Measurements from ENCODE around the gene CACNA1C.

Gene CACNA1C

DNA sequence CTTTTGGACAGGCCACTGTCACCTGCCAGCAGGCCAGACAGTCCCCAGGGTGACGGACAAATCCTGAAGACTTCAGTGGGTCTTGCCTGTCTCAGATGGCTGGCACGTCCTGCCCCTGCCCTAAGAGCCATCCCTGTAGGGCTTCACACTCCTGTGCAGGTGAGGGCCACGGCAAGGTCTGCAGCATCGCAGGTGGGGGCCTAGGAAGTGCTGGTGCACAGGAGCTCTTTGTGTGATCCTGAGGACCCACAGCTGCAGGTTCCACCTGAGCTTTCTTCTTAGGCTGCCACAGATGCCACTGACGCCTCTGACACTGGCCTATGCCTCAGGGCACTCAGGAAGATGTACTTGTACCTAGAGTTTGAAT lies 633.5 kb downstream of the CACNA1C start:
- H3K36me3 ChIP-seq (replicated peaks): no peaks in the 10 kb centered on the region
- no peak overlapping the region for H3K27ac ChIP-seq
- in situ Hi-C loops (cut with HindIII; ENCODE audit: low pct_ligation_motif_present, low sequenced_read_pairs): no loop called here
- TF ChIP-seq, protein P1, sequence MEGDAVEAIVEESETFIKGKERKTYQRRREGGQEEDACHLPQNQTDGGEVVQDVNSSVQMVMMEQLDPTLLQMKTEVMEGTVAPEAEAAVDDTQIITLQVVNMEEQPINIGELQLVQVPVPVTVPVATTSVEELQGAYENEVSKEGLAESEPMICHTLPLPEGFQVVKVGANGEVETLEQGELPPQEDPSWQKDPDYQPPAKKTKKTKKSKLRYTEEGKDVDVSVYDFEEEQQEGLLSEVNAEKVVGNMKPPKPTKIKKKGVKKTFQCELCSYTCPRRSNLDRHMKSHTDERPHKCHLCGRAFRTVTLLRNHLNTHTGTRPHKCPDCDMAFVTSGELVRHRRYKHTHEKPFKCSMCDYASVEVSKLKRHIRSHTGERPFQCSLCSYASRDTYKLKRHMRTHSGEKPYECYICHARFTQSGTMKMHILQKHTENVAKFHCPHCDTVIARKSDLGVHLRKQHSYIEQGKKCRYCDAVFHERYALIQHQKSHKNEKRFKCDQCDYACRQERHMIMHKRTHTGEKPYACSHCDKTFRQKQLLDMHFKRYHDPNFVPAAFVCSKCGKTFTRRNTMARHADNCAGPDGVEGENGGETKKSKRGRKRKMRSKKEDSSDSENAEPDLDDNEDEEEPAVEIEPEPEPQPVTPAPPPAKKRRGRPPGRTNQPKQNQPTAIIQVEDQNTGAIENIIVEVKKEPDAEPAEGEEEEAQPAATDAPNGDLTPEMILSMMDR (IDR thresholded peaks at IDR 0.05; ENCODE audit: low read depth, low read length, missing control alignments): no peak
- H3K4me3 ChIP-seq (ENCODE audit: low read depth, low read length): no peak overlapping the region
- DNase-seq: no peak
- H3K27me3 ChIP-seq (replicated peaks): no peaks in the 10 kb centered on the region

DNA sequence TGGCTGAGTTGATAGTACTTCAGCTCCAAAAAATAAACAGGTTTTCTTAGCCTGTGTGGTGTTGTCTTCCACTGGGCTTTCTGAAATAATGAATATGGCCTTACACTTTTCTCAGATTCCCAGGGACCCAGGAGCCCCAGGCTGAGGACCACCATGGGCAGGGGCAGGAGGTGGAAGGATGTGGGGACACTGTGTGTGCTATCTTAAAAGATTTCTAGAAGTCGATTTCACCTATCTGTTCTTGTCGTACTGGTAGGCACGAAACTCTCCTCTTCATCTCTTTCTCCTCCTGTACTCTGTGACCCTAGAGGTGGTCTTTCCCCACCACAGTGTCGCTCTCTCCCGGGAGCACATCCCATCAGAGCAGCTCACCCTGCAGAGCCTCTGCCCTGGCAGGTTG lies 634.3 kb downstream of the CACNA1C start:
- Histone ChIP-seq H3K4me3 (ENCODE audit: low read depth, low read length) (no peak overlapping the region), H3K27me3 (replicated peaks) (no peaks in the 10 kb centered on the region), H3K36me3 (replicated peaks) (no peaks in the 10 kb centered on the region), H3K27ac (no peak overlapping the region)
- no peak for DNase-seq
- in situ Hi-C loops (cut with HindIII; ENCODE audit: low pct_ligation_motif_present, low sequenced_read_pairs): no loop called here
- TF ChIP-seq, protein P1 (IDR thresholded peaks at IDR 0.05; ENCODE audit: low read depth, low read length, missing control alignments): no peak

DNA sequence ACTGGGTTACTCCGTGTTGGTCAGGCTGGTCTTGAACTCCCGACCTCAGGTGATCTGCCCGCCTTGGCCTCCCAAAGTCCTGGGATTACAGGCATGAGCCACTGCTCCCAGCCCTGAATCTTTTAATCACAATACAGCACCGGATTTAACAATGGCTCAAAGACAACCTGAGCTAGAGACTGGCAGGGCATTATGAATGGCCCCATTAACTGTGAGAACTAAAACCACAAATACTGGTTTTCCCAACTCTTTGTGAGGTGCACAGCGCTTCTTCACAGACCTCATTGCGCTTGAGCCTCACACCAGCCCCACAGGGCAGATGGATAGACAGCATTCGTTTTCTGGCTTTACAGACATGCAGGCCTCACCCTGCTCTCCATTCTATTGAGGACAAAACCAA lies 634.9 kb downstream of the CACNA1C start:
- peaks cover under 1% of the 10 kb centered on the region for H3K27me3 ChIP-seq (replicated peaks)
- TF ChIP-seq, protein P1 (IDR thresholded peaks at IDR 0.05; ENCODE audit: low read depth, low read length, missing control alignments): no peak
- no peak for DNase-seq
- H3K4me3 ChIP-seq (ENCODE audit: low read depth, low read length): no peak overlapping the region
- H3K27ac ChIP-seq: no peak overlapping the region
- in situ Hi-C loops (cut with HindIII; ENCODE audit: low pct_ligation_motif_present, low sequenced_read_pairs): no loop called here
- H3K36me3 ChIP-seq (replicated peaks): no peaks in the 10 kb centered on the region

DNA sequence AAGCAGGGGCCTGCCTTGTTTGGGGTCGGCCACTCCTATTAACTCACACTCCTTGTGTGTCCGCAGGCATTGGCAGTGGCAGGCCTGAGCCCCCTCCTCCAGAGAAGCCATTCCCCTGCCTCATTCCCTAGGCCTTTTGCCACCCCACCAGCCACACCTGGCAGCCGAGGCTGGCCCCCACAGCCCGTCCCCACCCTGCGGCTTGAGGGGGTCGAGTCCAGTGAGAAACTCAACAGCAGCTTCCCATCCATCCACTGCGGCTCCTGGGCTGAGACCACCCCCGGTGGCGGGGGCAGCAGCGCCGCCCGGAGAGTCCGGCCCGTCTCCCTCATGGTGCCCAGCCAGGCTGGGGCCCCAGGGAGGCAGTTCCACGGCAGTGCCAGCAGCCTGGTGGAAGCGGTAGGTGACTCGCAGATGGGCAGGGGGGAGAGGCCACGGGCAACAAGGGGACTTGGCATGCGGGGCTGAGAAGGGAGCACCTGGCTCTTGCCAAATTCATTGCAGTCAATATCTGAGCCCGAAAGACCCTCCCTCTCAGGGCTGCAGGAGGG lies 635.7 kb downstream of the CACNA1C start:
- peaks cover 2% of the 10 kb centered on the region for H3K27me3 ChIP-seq (replicated peaks)
- in situ Hi-C loops (cut with HindIII; ENCODE audit: low pct_ligation_motif_present, low sequenced_read_pairs): no loop called here
- H3K36me3 ChIP-seq (replicated peaks): no peaks in the 10 kb centered on the region
- no peak overlapping the region for H3K4me3 ChIP-seq (ENCODE audit: low read depth, low read length)
- no peak overlapping the region for H3K27ac ChIP-seq
- TF ChIP-seq, protein P1 (IDR thresholded peaks at IDR 0.05; ENCODE audit: low read depth, low read length, missing control alignments): no peak
- no peak for DNase-seq

DNA sequence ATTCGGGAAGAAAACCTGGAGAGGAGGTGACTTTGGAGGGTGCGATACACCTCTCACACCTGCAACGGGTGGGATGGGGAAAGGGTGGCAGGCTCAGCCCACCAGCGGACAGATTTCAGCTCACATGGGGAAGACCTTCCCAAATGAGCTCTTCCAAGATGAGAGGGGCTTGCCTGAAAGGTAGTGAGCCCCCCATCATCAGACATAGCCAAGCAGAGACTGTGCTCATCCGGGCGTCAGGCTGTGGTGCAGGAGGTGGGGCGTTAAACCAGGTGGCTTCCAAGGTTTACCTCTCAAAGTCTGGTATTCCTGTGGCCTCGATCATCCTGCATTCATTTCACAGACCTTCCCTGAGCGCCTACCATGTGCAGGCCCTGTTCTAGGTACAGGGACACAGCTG lies 636.6 kb downstream of the CACNA1C start:
- TF ChIP-seq, protein P1 (IDR thresholded peaks at IDR 0.05; ENCODE audit: low read depth, low read length, missing control alignments): no peak
- in situ Hi-C loops (cut with HindIII; ENCODE audit: low pct_ligation_motif_present, low sequenced_read_pairs): no loop called here
- Histone ChIP-seq H3K4me3 (ENCODE audit: low read depth, low read length) (no peak overlapping the region), H3K36me3 (replicated peaks) (no peaks in the 10 kb centered on the region), H3K27me3 (replicated peaks) (peaks cover 2% of the 10 kb centered on the region), H3K27ac (no peak overlapping the region)
- DNase-seq: no peak

DNA sequence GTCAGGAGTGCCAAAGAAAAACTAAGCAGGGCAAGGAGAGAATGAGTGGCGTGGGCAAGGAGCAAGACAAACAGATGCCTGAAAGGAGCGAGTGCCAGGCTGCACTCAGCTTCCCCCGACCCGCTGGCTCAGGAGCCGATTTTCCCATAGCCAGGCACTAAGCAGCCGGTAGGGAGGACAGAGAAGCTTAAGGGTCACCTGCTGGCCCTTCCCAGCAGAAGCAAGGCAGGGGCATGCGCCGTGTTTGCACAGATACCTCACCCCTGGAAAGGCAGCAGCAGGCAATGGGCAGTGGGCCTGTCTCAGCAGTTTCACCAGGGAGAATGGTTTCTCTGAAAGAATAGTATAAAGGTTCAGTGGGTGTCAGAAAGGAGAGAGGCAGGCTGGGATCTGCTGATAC lies 637.1 kb downstream of the CACNA1C start:
- Histone ChIP-seq H3K36me3 (replicated peaks) (no peaks in the 10 kb centered on the region), H3K4me3 (ENCODE audit: low read depth, low read length) (no peak overlapping the region), H3K27me3 (replicated peaks) (peaks cover 2% of the 10 kb centered on the region), H3K27ac (no peak overlapping the region)
- TF ChIP-seq, protein P1 (IDR thresholded peaks at IDR 0.05; ENCODE audit: low read depth, low read length, missing control alignments): no peak
- DNase-seq: no peak
- in situ Hi-C loops (cut with HindIII; ENCODE audit: low pct_ligation_motif_present, low sequenced_read_pairs): no loop called here

Data from brain microvascular endothelial cell (primary cell).